ENCODE data around the gene SCN10A.
A peak's percentile ranks its signal among the peaks of the same experiment; 100 is the strongest.

Gene SCN10A

DNA sequence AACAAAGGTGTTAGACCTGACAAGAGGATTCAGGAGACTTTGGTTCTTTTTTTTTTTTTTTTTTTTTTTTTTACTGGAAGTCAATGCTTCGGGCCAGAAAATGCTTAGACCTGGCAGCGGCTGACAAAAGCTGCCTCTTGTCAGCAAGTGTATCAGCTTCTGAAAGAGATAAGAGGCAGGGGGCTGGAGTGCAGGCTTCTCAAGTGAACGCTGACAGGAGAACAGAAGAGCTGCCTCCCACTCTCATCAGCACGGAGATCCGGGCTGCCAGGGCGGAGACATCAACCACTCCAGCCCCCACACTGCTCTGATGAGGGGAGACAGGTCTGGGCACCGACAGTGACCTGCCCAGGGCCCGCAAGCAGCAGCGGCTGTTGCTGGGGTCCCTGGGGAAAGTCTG is 157.2 kb downstream of the SCN10A start:
- Histone ChIP-seq H3K4me1 (no peaks in the 10 kb centered on the region), H3K79me2 (no peaks in the 10 kb centered on the region), H3K27me3 (ENCODE audit: control insufficient read depth, insufficient read depth, low read length) (no peaks in the 10 kb centered on the region), H3K27ac (no peak overlapping the region), H3K4me2 (ENCODE audit: low read length) (no peak overlapping the region), H3K9ac (no peak overlapping the region), H3K36me3 (ENCODE audit: control insufficient read depth, insufficient read depth, low read length) (peaks cover 4% of the 10 kb centered on the region), H2AFZ (no peak overlapping the region), H3K9me3 (ENCODE audit: control insufficient read depth, low read length) (peaks cover 2% of the 10 kb centered on the region), H3K4me3 (ENCODE audit: low read depth, low read length) (no peak overlapping the region)
- TF ChIP-seq, protein P1, sequence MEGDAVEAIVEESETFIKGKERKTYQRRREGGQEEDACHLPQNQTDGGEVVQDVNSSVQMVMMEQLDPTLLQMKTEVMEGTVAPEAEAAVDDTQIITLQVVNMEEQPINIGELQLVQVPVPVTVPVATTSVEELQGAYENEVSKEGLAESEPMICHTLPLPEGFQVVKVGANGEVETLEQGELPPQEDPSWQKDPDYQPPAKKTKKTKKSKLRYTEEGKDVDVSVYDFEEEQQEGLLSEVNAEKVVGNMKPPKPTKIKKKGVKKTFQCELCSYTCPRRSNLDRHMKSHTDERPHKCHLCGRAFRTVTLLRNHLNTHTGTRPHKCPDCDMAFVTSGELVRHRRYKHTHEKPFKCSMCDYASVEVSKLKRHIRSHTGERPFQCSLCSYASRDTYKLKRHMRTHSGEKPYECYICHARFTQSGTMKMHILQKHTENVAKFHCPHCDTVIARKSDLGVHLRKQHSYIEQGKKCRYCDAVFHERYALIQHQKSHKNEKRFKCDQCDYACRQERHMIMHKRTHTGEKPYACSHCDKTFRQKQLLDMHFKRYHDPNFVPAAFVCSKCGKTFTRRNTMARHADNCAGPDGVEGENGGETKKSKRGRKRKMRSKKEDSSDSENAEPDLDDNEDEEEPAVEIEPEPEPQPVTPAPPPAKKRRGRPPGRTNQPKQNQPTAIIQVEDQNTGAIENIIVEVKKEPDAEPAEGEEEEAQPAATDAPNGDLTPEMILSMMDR (IDR thresholded peaks at IDR 0.05): no peak

GRCh38 chr3:38657369-38657768 is 158.6 kb downstream of the SCN10A start:
- Histone ChIP-seq H3K4me2 (ENCODE audit: low read length) (no peak overlapping the region), H3K27me3 (ENCODE audit: control insufficient read depth, insufficient read depth, low read length) (no peaks in the 10 kb centered on the region), H3K9ac (no peak overlapping the region), H3K4me3 (ENCODE audit: low read depth, low read length) (no peak overlapping the region), H2AFZ (no peak overlapping the region), H3K4me1 (no peaks in the 10 kb centered on the region), H3K27ac (no peak overlapping the region), H3K79me2 (no peaks in the 10 kb centered on the region), H3K36me3 (ENCODE audit: control insufficient read depth, insufficient read depth, low read length) (no peaks in the 10 kb centered on the region), H3K9me3 (ENCODE audit: control insufficient read depth, low read length) (no peaks in the 10 kb centered on the region)
- TF ChIP-seq, protein P1 (IDR thresholded peaks at IDR 0.05): no peak

- Histone ChIP-seq H3K4me1 (no peaks in the 10 kb centered on the region), H3K79me2 (no peaks in the 10 kb centered on the region), H2AFZ (no peak overlapping the region), H3K4me2 (ENCODE audit: low read length) (no peak overlapping the region), H3K9me3 (ENCODE audit: control insufficient read depth, low read length) (no peaks in the 10 kb centered on the region), H3K9ac (no peak overlapping the region), H3K27me3 (ENCODE audit: control insufficient read depth, insufficient read depth, low read length) (no peaks in the 10 kb centered on the region), H3K36me3 (ENCODE audit: control insufficient read depth, insufficient read depth, low read length) (no peaks in the 10 kb centered on the region), H3K4me3 (ENCODE audit: low read depth, low read length) (no peak overlapping the region), H3K27ac (no peak overlapping the region)
- TF ChIP-seq, protein P1 (IDR thresholded peaks at IDR 0.05): peak; percentile 26
Observed at GRCh38 chr3:38655708-38656300, 160.2 kb downstream of the SCN10A start.

- H3K36me3 ChIP-seq (ENCODE audit: control insufficient read depth, insufficient read depth, low read length): no peaks in the 10 kb centered on the region
- no peak overlapping the region for H3K9ac ChIP-seq
- H2AFZ ChIP-seq: no peak overlapping the region
- H3K4me2 ChIP-seq (ENCODE audit: low read length): no peak overlapping the region
- H3K9me3 ChIP-seq (ENCODE audit: control insufficient read depth, low read length): no peaks in the 10 kb centered on the region
- TF ChIP-seq, protein P1 (IDR thresholded peaks at IDR 0.05): no peak
- no peaks in the 10 kb centered on the region for H3K27me3 ChIP-seq (ENCODE audit: control insufficient read depth, insufficient read depth, low read length)
- no peaks in the 10 kb centered on the region for H3K79me2 ChIP-seq
- no peak overlapping the region for H3K4me3 ChIP-seq (ENCODE audit: low read depth, low read length)
- no peaks in the 10 kb centered on the region for H3K4me1 ChIP-seq
- H3K27ac ChIP-seq: no peak overlapping the region
Observed at GRCh38 chr3:38653685-38654537, 162.1 kb downstream of the SCN10A start.
